22Rv1 (cell line): Measurements from ENCODE around the gene POLE2.

ENCODE experiments used
- CTCF ChIP-seq: fragments of 450-650 bp; IDR thresholded peaks from 2 replicates; pipeline ENCODE4 v1.5.1; 2017; ENCODE audit warnings: mild to moderate bottlenecking
- ZFX ChIP-seq: fragments of 450-650 bp; IDR thresholded peaks from 2 replicates; pipeline ENCODE4 v1.6.1; 2017; ENCODE audit warnings: antibody characterized with exemption, borderline replicate concordance

DNA sequence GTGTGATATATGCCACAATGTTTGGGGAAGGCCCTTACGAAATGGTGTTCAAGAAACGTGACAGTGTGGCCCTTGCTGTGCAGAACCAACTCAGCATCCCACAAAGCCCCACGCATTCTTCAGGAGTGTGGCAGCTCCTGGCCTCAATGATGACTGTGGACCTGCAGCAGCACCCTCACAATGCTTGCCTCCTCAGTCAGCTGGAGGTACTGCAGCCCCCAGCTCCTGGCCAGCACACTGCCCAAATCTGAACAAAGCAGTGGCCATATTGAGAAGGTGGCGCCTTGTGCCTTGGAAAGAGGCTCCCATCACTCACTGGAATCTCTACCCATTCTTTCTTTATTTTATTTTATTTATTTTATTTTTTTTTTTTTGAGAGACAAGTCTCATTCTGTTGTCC lies 10.4 kb downstream of the POLE2 start:
- TF ChIP-seq CTCF: no peak
- TF ChIP-seq ZFX: no peak
